HG03457 (cell line): ENCODE results near the gene ANTXR1.

Experiments
- ATAC-seq: cut with Tn5 transposase; IDR thresholded peaks from one replicate; pipeline ENCODE4 v1.9.1; 2021; ENCODE audit warnings: moderate number of reproducible peaks; ENCODE audit not compliant: unreplicated experiment

Gene ANTXR1

DNA sequence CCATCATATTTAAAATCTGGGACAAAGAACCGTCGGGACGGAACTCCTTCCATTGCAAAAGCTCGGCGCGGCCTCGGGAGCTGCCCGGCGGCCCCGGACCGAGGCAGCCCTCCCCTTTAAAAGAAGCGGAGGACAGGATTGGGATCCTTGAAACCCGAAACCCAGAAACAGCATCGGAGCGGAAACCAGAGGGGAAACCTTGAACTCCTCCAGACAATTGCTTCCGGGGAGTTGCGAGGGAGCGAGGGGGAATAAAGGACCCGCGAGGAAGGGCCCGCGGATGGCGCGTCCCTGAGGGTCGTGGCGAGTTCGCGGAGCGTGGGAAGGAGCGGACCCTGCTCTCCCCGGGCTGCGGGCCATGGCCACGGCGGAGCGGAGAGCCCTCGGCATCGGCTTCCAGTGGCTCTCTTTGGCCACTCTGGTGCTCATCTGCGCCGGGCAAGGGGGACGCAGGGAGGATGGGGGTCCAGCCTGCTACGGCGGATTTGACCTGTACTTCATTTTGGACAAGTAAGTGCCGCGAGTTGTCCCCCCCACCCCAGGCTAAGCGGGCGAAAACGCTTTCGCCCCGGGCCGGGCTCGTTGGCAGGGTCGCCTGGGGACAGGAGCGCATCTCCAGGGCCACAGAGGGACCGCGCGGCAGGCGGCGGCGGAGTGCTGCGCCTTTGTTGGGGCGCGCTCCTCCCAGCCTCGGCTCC, at the start of gene ANTXR1:
ANTXR1 (plus strand) TSS at position 38 of the 698 bp plus-strand sequence; CDS start at position 359, 321 bp downstream.
- no peak for ATAC-seq

DNA sequence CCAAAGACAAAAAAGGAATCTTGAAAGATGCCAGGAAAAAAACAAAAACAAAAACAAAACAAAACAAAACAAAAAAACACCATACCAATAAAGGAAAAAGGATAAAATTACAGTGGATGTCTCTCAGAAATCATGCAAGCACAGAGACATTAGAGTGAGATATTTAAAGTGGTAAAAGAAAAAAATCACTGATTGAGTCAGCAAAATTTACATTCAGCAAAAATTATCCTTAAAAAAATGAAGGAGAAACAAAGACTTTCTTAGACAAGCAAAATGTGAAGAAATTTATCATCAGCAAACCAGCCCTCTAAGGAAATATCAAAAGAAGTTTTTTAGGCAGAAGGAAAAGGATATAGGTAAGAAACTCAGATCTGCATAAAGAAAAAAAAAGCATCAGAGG, 48.7 kb upstream of the ANTXR1 start:
- no peak for ATAC-seq

GRCh38 chr2:68968221-68968620, 44.8 kb upstream of the ANTXR1 start:
- ATAC-seq = no peak

- no peak for ATAC-seq
Measured at GRCh38 chr2:68969736-68970490, 43.1 kb upstream of the ANTXR1 start.

DNA sequence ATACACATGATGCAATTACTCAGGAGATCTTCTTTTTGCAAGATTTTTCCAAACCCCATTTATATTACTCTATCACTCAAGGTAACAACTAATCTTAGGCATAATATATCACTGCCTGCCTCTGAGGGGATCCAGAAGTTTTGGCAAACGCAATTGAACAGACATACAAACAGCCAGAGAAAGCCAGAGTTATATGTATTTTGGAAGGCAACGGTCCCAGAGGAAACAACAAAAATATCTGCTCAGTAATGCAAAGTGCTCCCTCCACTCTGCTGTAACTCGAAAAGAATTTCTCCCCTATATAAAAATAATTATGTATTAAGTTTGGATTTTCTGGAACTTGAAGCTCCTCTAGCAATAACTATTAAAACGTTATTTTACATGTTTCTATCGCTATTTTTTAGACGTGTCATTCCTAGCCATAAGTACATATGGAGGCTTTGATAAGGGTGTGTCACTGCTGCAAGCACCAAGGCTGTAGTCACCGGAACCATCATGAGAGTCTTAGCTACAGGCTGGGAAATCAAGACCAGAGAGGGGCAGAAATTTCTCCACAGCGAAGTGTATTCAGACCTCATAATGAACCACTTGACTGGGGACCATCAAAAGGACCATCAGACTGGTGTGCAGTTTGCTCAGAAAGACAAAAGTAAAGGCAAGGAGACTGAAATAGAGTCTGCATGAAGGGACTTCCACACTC, 42.3 kb upstream of the ANTXR1 start:
- ATAC-seq = no peak

DNA sequence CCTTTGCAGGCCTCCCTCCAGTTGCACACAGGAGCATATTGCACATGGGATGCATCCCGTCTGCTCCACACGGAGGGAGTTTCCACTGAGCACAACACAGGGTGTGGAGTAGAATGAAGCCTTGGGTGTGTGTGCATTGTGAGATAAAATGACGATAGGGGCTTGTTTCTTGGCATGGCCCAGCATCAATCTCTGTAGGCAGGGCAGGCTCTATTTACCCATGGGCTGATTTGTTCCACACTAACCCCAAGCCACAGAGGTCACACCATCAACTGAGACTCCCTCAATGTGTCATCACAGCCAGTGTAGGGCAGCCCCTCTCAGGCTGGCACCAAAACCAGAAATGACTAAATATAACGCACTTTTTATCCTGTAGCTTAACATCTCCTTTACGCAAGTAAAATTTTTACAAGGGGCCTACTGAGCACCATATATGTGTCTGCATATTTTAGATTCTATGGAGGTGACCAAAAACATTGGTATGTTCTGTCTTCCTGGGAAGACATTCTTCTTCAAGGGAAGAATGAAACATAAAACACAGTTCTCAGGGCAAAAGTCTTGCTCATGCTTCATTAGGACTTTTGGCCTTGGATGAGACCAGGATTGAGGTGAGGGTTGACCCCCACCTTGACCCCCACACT, 41.3 kb upstream of the ANTXR1 start:
- no peak for ATAC-seq

DNA sequence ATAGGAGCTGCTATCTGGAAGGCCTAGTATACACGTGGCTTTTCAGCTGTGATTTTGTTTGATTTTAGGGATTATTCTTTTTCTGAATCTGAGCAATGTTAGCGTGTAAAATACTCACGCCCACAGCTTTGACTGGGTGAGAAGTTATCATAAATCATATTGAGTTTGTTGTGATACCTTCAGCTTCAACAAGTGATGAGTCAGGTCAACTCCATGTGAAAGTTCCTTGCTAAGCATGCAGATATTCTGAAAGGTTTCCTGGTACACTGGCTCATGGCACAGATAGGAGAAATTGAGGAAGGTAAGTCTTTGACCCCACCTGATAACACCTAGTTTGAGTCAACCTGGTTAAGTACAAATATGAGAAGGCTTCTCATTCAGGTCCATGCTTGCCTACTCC, 38.7 kb upstream of the ANTXR1 start, which contains the start of gene GKN1:
GKN1 (plus strand) TSS at position 386 of the 400 bp plus-strand sequence. CDS start 42 bp downstream, outside the sequence.
- ATAC-seq = no peak

- no peak for ATAC-seq
Measured at GRCh38 chr2:68974946-68975665, 37.9 kb upstream of the ANTXR1 start.

DNA sequence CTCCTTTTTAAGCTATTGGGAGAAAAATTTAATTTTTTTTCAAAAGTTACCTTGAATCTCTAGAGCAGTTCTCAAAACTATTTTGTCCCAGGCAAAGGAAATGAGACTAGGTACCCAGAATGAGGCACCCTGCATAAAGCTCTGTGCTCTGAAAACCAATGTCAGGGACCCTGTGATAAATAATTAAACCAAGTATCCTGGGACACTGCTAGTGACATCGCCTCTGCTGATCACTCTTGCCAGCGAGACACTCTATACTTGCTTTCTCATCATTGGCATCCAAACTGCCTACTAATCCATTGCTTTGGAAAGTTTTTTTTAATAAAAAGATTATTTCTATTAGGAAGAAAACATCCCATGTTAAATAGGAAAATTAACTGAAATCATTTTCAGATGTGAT, 37.1 kb upstream of the ANTXR1 start:
- no peak for ATAC-seq

- ATAC-seq = no peak
Measured at GRCh38 chr2:68977453-68977852, 35.5 kb upstream of the ANTXR1 start.

GRCh38 chr2:68978098-68978497, 34.9 kb upstream of the ANTXR1 start:
- no peak for ATAC-seq

GRCh38 chr2:68980956-68981355, 32.0 kb upstream of the ANTXR1 start:
- ATAC-seq = no peak

GRCh38 chr2:68987021-68987503, 25.9 kb upstream of the ANTXR1 start:
- ATAC-seq = no peak

DNA sequence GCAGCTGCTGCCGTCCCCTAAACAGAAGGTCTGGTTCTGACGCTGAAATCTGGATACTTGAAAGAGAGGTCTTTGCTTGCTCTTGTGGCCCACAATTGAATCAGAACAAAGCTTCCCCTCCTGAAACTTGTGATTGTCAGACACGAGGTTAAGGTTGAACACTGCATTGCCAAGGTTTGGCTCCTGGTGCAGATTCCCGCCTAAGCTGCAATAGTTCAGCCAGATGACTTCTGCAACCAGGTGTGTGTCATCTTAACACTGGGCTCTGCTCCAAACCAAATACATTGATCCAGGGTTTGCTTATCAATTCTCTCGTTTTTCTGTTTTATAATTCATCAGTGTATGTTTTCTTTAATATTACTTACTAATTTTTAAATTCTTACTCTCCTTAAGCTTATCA, 23.9 kb upstream of the ANTXR1 start:
- ATAC-seq = no peak

GRCh38 chr2:68992341-68992740, 20.6 kb upstream of the ANTXR1 start:
- ATAC-seq = no peak

DNA sequence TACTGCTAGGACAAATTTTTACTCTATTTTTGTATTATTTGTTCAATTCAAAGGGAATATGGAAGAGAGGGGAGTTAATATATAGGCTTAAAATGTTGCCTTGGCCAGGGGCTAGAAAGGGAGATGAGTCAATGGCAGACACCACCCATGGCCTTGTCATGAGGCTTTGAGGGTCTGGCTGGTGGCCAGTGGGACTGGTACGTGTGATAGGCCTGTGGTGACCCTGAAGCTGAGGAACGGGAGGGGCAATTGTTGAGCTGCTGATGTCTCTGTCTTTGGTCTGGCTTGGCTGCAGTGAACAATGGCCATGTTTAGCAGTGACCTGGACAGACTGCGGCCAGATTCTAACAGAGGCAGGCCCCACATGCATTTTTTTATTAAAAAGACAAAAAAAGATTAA, 20.0 kb upstream of the ANTXR1 start:
- no peak for ATAC-seq

DNA sequence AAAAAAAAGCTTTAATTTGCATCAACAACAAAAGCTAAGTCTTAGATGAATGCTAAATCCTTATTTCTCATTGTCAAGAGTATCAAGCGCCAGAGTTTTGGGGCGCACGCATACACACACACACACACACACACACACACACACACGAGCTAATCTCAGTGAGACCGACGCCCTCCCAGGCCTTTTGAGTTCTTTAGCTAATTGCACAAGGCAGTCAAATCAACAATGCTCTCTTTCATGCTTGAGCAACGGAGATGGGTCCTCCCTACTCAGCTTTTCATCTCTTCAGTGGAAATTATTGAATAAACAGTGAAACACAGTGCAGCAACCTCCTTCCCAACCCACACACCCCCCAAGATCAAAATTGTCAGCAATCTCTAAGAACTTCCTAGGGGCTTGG, 19.3 kb upstream of the ANTXR1 start:
- no peak for ATAC-seq

DNA sequence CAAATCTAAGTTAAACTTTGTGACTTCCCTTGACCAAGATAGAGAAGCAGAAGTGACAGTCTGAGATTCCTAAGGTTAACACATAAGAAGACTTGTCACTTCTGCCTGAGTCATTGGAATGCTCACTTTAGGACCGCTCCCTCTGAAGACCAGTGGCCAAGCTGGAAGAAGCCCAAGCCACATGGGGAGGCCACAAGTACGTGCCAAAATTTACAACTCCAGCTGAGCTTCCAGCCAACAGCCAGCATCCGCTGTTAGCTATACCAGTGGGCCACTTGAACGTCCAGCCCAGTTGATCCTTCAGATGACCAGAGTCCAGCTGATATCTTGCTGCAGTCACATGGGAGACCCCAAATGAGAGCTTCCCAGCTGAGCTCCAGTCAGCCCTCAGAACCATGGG, 18.1 kb upstream of the ANTXR1 start:
- no peak for ATAC-seq

DNA sequence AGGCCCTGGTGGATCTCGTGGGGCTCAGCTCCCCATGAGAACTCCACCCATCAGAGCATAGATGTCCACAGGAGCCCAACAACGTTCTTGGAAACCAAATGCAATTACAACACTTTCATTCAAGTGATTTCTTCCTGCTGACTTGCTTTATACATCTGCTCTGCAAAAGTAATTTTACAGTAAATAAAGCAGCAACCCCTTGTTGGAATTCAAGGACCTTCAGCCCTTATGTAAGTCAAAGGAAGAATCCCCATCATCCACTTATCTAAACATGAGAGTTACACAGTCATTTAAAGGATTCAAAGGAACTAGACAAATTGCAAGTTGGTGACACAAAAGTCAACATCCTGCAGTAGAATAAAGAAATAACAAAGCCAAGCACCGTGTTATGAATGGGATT, 17.1 kb upstream of the ANTXR1 start:
- no peak for ATAC-seq

GRCh38 chr2:68997401-68997800, 15.6 kb upstream of the ANTXR1 start:
- ATAC-seq = no peak
